HepG2 (cell line): ENCODE results near the gene RECK. TPM values are rescaled to one million over a fixed set of nuclear protein-coding genes. Genes with fewer than 3 reads are reported as not detected.

Experiments
- ATAC-seq: fragments of 200-7000 bp; cut with Tn5 transposase; 3 replicates; pipeline ENCODE4 v1.9.1; 2020; ENCODE audit warnings: mild to moderate bottlenecking, moderate library complexity
- BruUV-seq: library from RNA; stranded (reverse); fragments of 400-500 nt; replicated peaks from 2 replicates; lab custom pipeline; 2021; lab: Mats Ljungman, UMichigan
- CTCF ChIA-PET: fragments of 300-600 bp; formaldehyde crosslinking; extraction: SDS; loops from one replicate; lab custom pipeline; 2021; ENCODE audit warnings: low total read pairs, inconsistent platforms, low intra/inter-chr PET ratio; lab: Yijun Ruan, JAX
- POLR2A ChIA-PET: fragments of 350-600 bp; sonication (Branson Sonifier 250); formaldehyde crosslinking; loops from one replicate; lab custom pipeline; 2020; ENCODE audit warnings: antibody characterized with exemption, inconsistent platforms; lab: Yijun Ruan, JAX
- DNase-seq: peaks from one replicate; pipeline ENCODE4 v3.0.0-alpha.2; 2015; ENCODE audit warnings: low spot score
- FAIRE-seq: peaks from 3 replicates; lab custom pipeline; 2011; peaks lifted over from hg19 to GRCh38; lab: Jason Lieb, UNC
- H2AFZ ChIP-seq: one replicate; pipeline ENCODE4 v1.6.1; 2011; ENCODE audit warnings: low read length, inconsistent platforms
- H3K27ac ChIP-seq: fragments of 300-600 bp; 3 replicates; pipeline ENCODE4 v1.8.0; 2011; ENCODE audit warnings: mixed run types, mild to moderate bottlenecking, mixed read lengths, low read length, inconsistent platforms; ENCODE audit not compliant: insufficient read depth; ENCODE audit errors: extremely low read length
- H3K27me3 ChIP-seq, 2 experiments: fragments of 200-600 bp in 1 of 2; 2 replicates in 1 of 2; 3 replicates in 1 of 2; pipeline versions ENCODE4 v1.6.0 to v1.8.0; 2011; ENCODE audit warnings: low read length in 2 of 2, mild to moderate bottlenecking in 2 of 2, moderate library complexity in 2 of 2, inconsistent platforms in 1 of 2; ENCODE audit not compliant: insufficient read depth in 2 of 2, control insufficient read depth in 1 of 2
- H3K36me3 ChIP-seq, 2 experiments: fragments of 200-600 bp in 1 of 2; replicated peaks in 1 of 2; 2 replicates in 1 of 2; 3 replicates in 1 of 2; pipeline versions ENCODE4 v1.5.1 to v1.8.0; 2011; ENCODE audit warnings: low read length in 2 of 2, inconsistent platforms in 1 of 2; ENCODE audit not compliant: insufficient read depth in 2 of 2, control insufficient read depth in 1 of 2
- H3K4me1 ChIP-seq: 2 replicates; pipeline ENCODE4 v1.5.1; 2012; ENCODE audit warnings: low read length, inconsistent platforms; ENCODE audit not compliant: insufficient read depth
- H3K4me2 ChIP-seq: 2 replicates; pipeline ENCODE4 v1.6.0; 2011; ENCODE audit warnings: low read depth, low read length, inconsistent platforms
- H3K4me3 ChIP-seq, 3 experiments: fragments of 200-600 bp in 1 of 3; sonication (generic), shearing (Covaris generic) in 1 of 3; replicated peaks in 1 of 3; 2 replicates each; pipeline ENCODE4 v1.5.1; 2011 to 2016; ENCODE audit warnings: low read length in 3 of 3, inconsistent platforms in 2 of 3, low read depth in 2 of 3, mild to moderate bottlenecking in 2 of 3, control low read depth in 1 of 3, mixed read lengths in 1 of 3; ENCODE audit not compliant: insufficient read depth in 1 of 3
- H3K79me2 ChIP-seq: one replicate; pipeline ENCODE4 v1.6.1; 2011; ENCODE audit warnings: low read length, inconsistent platforms; ENCODE audit not compliant: insufficient read depth
- H3K9ac ChIP-seq: 2 replicates; pipeline ENCODE4 v1.6.0; 2011; ENCODE audit warnings: mild to moderate bottlenecking, low read depth, low read length, inconsistent platforms; ENCODE audit not compliant: insufficient read depth
- H3K9me3 ChIP-seq: 2 replicates; pipeline ENCODE4 v1.5.1; 2012; ENCODE audit warnings: mild to moderate bottlenecking, low read length
- H4K20me1 ChIP-seq: 2 replicates; pipeline ENCODE4 v1.6.0; 2011; ENCODE audit warnings: inconsistent platforms, mild to moderate bottlenecking, low read length, moderate library complexity; ENCODE audit not compliant: insufficient read depth
- CENPX ChIP-seq: sonication (generic); formaldehyde crosslinking; IDR thresholded peaks from 2 replicates; pipeline ENCODE4 v1.9.0; 2021; ENCODE audit warnings: mild to moderate bottlenecking, missing genetic modification reagents, moderate library complexity
- FIP1L1 ChIP-seq: fragments of 200-400 bp; formaldehyde crosslinking; IDR thresholded peaks from 2 replicates; pipeline ENCODE4 v1.6.1; 2018; ENCODE audit warnings: low read depth, mild to moderate bottlenecking, low read length, moderate library complexity, borderline replicate concordance; ENCODE audit not compliant: insufficient read depth
- FOXA3 ChIP-seq: IDR thresholded peaks from 2 replicates; pipeline ENCODE4 v1.6.1; 2016; ENCODE audit warnings: missing genetic modification reagents, missing compliant biosample characterization
- GTF2F1 ChIP-seq: fragments of 150-350 bp; IDR thresholded peaks from 2 replicates; pipeline ENCODE4 v1.6.1; 2014; ENCODE audit warnings: low read length
- GZF1 ChIP-seq: sonication (generic); formaldehyde crosslinking; IDR thresholded peaks from 2 replicates; pipeline ENCODE4 v1.5.1; 2020; ENCODE audit warnings: mild to moderate bottlenecking, missing genetic modification reagents
- MZF1 ChIP-seq: sonication (generic); formaldehyde crosslinking; IDR thresholded peaks from 2 replicates; pipeline ENCODE4 v1.8.1; 2023; ENCODE audit warnings: mild to moderate bottlenecking, missing genetic modification reagents, borderline replicate concordance
- NCOR1 ChIP-seq: fragments of 200-600 bp; sonication (generic); IDR thresholded peaks from 2 replicates; pipeline ENCODE4 v1.7.0; 2017; ENCODE audit warnings: antibody characterized with exemption, low read length, borderline replicate concordance
- ONECUT2 ChIP-seq: sonication (generic); formaldehyde crosslinking; IDR thresholded peaks from 2 replicates; pipeline ENCODE4 v1.4.0; 2020; ENCODE audit warnings: missing genetic modification reagents
- PHB2 ChIP-seq: fragments of 450-650 bp; IDR thresholded peaks from 2 replicates; pipeline ENCODE4 v1.6.1; 2018; ENCODE audit not compliant: partially characterized antibody
- PPARG ChIP-seq: conservative IDR thresholded peaks from 2 replicates; pipeline ENCODE4 v1.6.1; 2016; ENCODE audit warnings: missing biosample characterization, missing genetic modification reagents
- ZKSCAN1 ChIP-seq: fragments of 150-350 bp; IDR thresholded peaks from 2 replicates; pipeline ENCODE4 v1.6.1; 2014; ENCODE audit warnings: low read length
- ZNF337 ChIP-seq: sonication (generic); formaldehyde crosslinking; IDR thresholded peaks from 2 replicates; pipeline ENCODE4 v1.5.1; 2020; ENCODE audit warnings: missing genetic modification reagents, low read depth, mild to moderate bottlenecking, borderline replicate concordance
- ZNF747 ChIP-seq: sonication (generic); formaldehyde crosslinking; IDR thresholded peaks from 2 replicates; pipeline ENCODE4 v1.8.1; 2023; ENCODE audit warnings: missing genetic modification reagents, mild to moderate bottlenecking, borderline replicate concordance
- WGBS: methylation state at CpG from one replicate; pipeline ENCODE4 v1.1.6; 2017; ENCODE audit warnings: low lambda C conversion rate; 5-methylcytosine and 5-hydroxymethylcytosine counted together
- in situ Hi-C: cut with HindIII; loops from 2 replicates; pipeline ENCODE4 v1.10.0; 2017; ENCODE audit warnings: low pct_unique_long_range_greater_than_20kb; ENCODE audit not compliant: extremely low pct_ligation_motif_present
- intact Hi-C: fragments of 100-400 bp; cut with micrococcal nuclease; formaldehyde crosslinking; loops from one replicate; pipeline ENCODE4 v1.10.0; 2022; ENCODE audit not compliant: unreplicated experiment
- polyA plus RNA-seq, 8 experiments: library from polyadenylated mRNA; depleted of rRNA in 3 of 8; stranded (reverse) in 7 of 8; unstranded in 1 of 8; fragments of >200 nt; fragmentation: Illumina TruSeq in 4 of 8; extraction: Trizol in 4 of 8; gene quantifications; 2 replicates each; pipeline versions ENCODE4 v1.2.1 to v1.2.3, GENCODE V29; 2011 to 2016; ENCODE audit warnings: low read depth in 4 of 8, missing spikeins in 1 of 8, mixed read lengths in 1 of 8; ENCODE audit not compliant: insufficient read depth in 1 of 8
- total RNA-seq, 5 experiments: library from RNA; depleted of rRNA; stranded (reverse); fragments of >200 nt; fragmentation: Illumina TruSeq; extraction: Trizol; gene quantifications; 2 replicates each; pipeline ENCODE4 v1.2.3, GENCODE V29; 2016; ENCODE audit warnings: low read depth in 1 of 5
- TF ChIP-seq, protein P1 (sequence below): sonication (generic); formaldehyde crosslinking; IDR thresholded peaks from 2 replicates; pipeline ENCODE4 v1.5.0; 2020; ENCODE audit warnings: mild to moderate bottlenecking, missing genetic modification reagents
- TF ChIP-seq, protein P2 (sequence below): sonication (generic); formaldehyde crosslinking; IDR thresholded peaks from 2 replicates; pipeline ENCODE4 v1.8.1; 2023; ENCODE audit warnings: missing genetic modification reagents, mild to moderate bottlenecking, borderline replicate concordance
- TF ChIP-seq, protein P3 (sequence below): sonication (generic); formaldehyde crosslinking; IDR thresholded peaks from 2 replicates; pipeline ENCODE4 v1.8.0; 2022; ENCODE audit warnings: missing genetic modification reagents, mild to moderate bottlenecking, inconsistent platforms, borderline replicate concordance
- TF ChIP-seq, protein P4 (sequence below): IDR thresholded peaks from 2 replicates; pipeline ENCODE4 v1.6.1; 2016; ENCODE audit warnings: mild to moderate bottlenecking
- TF ChIP-seq, protein P5 (sequence below): sonication (generic); formaldehyde crosslinking; IDR thresholded peaks from 2 replicates; pipeline ENCODE4 v1.4.0; 2020; ENCODE audit warnings: missing genetic modification reagents, borderline replicate concordance

The RECK gene
- total and polyA plus RNA-seq, 2 of the 13 experiments (the other 11 are each of a cell fraction or from before 2014, with no cell fraction given) = 3.1 to 4.8 TPM

DNA sequence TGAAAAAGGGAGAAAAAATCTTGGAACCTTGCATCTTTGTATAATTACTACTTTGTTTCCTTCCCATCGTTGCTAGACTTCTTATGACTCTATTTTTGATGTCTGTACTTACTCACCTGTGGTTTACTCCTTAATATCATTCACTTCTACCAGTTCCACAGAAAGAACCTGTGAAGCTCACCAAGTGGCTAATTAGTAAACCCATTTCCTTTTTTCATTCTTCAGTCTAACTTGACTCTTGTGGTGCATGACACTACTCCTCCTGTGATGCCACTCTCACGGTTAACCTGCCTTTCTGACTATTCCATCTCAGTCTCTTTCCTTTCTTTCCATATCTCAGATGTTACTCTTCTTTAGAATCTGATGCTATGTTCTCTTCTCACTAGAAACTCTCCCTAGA, 14.6 kb downstream of the RECK start (continued):
- TF ChIP-seq ONECUT2 (no peak), NCOR1 (no peak), PHB2 (no peak), FOXA3 (CRISPR knock-in tag) (no peak), GTF2F1 (no peak)
- TF ChIP-seq, protein P1, sequence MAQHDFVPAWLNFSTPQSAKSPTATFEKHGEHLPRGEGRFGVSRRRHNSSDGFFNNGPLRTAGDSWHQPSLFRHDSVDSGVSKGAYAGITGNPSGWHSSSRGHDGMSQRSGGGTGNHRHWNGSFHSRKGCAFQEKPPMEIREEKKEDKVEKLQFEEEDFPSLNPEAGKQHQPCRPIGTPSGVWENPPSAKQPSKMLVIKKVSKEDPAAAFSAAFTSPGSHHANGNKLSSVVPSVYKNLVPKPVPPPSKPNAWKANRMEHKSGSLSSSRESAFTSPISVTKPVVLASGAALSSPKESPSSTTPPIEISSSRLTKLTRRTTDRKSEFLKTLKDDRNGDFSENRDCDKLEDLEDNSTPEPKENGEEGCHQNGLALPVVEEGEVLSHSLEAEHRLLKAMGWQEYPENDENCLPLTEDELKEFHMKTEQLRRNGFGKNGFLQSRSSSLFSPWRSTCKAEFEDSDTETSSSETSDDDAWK (CRISPR knock-in tag) = no peak
- TF ChIP-seq, all 625 proteins: peak for 0

DNA sequence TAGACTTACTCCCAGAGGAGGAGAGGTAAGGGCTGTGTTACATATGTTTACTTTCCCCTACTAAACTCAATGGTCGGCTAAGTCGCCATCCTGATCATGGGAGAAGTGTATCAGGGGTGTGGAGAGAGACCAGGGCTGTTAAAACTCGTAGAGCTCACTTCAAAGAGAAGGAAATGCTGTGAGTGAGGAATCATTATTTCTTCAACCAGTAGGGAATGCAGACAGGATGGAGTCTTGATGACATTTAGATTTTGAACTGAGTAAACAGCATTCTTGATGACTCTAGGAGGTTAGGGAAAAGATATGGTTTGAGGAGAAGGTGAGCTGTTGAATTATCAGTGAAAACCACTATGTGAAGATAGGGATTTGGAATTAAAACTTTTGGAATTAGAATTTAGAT, 17.3 kb downstream of the RECK start:
- Histone ChIP-seq H3K27ac (no peak overlapping the region), H3K4me1 (peaks cover 8% of the 10 kb centered on the region), H3K27me3 (no peaks in the 10 kb centered on the region), H2AFZ (no peak overlapping the region), H3K79me2 (no peaks in the 10 kb centered on the region), H3K36me3 (no peaks in the 10 kb centered on the region), H3K4me3 (no peak overlapping the region), H3K9ac (no peak overlapping the region), H3K4me2 (no peak overlapping the region), H3K9me3 (no peaks in the 10 kb centered on the region), H4K20me1 (no peaks in the 10 kb centered on the region)
- ChIA-PET CTCF (no interaction called here), POLR2A (no interaction called here)
- in situ Hi-C loops = no loop called here
- DNase-seq = peak; percentile 16
- intact Hi-C loops = no loop called here
- no TSS peak for BruUV-seq
- 34% methylated on average over 3 of the region's 3 CpGs for WGBS
- no peak for ATAC-seq
- no peak for FAIRE-seq
- no peak for TF ChIP-seq FIP1L1
- TF ChIP-seq, protein P2, sequence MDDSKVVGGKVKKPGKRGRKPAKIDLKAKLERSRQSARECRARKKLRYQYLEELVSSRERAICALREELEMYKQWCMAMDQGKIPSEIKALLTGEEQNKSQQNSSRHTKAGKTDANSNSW (CRISPR knock-in tag) = no peak
- no peak for TF ChIP-seq CENPX (CRISPR knock-in tag)
- no peak for TF ChIP-seq ZKSCAN1
- no peak for TF ChIP-seq ZNF337 (CRISPR knock-in tag)
- TF ChIP-seq, protein P3, sequence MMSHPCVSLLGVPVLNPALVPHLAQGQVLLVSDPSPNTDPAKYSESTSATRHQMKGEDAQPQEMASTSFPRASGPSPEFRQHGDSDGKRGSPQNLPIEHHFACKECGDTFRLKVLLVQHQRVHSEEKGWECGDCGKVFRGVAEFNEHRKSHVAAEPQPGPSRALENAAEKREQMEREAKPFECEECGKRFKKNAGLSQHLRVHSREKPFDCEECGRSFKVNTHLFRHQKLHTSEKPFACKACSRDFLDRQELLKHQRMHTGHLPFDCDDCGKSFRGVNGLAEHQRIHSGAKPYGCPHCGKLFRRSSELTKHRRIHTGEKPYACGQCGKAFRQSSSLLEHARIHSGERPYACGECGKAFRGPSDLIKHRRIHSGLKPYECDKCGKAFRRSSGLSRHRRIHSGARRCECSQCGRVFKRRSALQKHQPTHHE (CRISPR knock-in tag) = no peak
- TF ChIP-seq PPARG (CRISPR knock-in tag) = no peak
- TF ChIP-seq, protein P4, sequence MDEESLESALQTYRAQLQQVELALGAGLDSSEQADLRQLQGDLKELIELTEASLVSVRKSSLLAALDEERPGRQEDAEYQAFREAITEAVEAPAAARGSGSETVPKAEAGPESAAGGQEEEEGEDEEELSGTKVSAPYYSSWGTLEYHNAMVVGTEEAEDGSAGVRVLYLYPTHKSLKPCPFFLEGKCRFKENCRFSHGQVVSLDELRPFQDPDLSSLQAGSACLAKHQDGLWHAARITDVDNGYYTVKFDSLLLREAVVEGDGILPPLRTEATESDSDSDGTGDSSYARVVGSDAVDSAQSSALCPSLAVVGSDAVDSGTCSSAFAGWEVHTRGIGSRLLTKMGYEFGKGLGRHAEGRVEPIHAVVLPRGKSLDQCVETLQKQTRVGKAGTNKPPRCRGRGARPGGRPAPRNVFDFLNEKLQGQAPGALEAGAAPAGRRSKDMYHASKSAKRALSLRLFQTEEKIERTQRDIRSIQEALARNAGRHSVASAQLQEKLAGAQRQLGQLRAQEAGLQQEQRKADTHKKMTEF = no peak
- no peak for TF ChIP-seq ZNF747
- TF ChIP-seq MZF1 = no peak
- TF ChIP-seq GZF1 = no peak
- TF ChIP-seq, protein P5, sequence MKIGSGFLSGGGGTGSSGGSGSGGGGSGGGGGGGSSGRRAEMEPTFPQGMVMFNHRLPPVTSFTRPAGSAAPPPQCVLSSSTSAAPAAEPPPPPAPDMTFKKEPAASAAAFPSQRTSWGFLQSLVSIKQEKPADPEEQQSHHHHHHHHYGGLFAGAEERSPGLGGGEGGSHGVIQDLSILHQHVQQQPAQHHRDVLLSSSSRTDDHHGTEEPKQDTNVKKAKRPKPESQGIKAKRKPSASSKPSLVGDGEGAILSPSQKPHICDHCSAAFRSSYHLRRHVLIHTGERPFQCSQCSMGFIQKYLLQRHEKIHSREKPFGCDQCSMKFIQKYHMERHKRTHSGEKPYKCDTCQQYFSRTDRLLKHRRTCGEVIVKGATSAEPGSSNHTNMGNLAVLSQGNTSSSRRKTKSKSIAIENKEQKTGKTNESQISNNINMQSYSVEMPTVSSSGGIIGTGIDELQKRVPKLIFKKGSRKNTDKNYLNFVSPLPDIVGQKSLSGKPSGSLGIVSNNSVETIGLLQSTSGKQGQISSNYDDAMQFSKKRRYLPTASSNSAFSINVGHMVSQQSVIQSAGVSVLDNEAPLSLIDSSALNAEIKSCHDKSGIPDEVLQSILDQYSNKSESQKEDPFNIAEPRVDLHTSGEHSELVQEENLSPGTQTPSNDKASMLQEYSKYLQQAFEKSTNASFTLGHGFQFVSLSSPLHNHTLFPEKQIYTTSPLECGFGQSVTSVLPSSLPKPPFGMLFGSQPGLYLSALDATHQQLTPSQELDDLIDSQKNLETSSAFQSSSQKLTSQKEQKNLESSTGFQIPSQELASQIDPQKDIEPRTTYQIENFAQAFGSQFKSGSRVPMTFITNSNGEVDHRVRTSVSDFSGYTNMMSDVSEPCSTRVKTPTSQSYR (CRISPR knock-in tag) = no peak
